Activated CD8-positive, alpha-beta T cell treated with anti-CD3 and anti-CD28 coated beads for 36 hours (primary cell): ENCODE data around the gene FAM167B. TPM values are rescaled to one million over a fixed set of nuclear protein-coding genes. Genes with fewer than 3 reads are reported as not detected.
A peak's percentile ranks its signal among the peaks of the same experiment; 100 is the strongest.

Experiments used
- ATAC-seq: fragments of 200-7000 bp; cut with Tn5 transposase; one replicate; pipeline ENCODE4 v1.10.0; 2021; ENCODE audit warnings: mild to moderate bottlenecking, moderate library complexity
- CTCF ChIA-PET: fragments of 350-600 bp; sonication (Branson Sonifier 250); formaldehyde crosslinking; loops from one replicate; lab custom pipeline; 2021; ENCODE audit warnings: antibody characterized with exemption; lab: Charles Lee
- POLR2A ChIA-PET: fragments of 350-600 bp; sonication (Branson Sonifier 250); formaldehyde crosslinking; loops from one replicate; lab custom pipeline; 2021; ENCODE audit warnings: antibody characterized with exemption; lab: Charles Lee
- DNase-seq: peaks from one replicate; pipeline ENCODE4 v3.0.0-alpha.2; 2020
- H3K27ac Mint-ChIP-seq: one replicate; pipeline ENCODE4 v1.8.0; 2021; ENCODE audit warnings: mild to moderate bottlenecking, mixed read lengths
- H3K27me3 Mint-ChIP-seq: one replicate; pipeline ENCODE4 v1.8.0; 2021; ENCODE audit warnings: mixed read lengths
- H3K36me3 Mint-ChIP-seq: one replicate; pipeline ENCODE4 v1.8.0; 2021; ENCODE audit warnings: low read depth, mixed read lengths
- H3K4me1 Mint-ChIP-seq: one replicate; pipeline ENCODE4 v1.8.0; 2021; ENCODE audit warnings: low read depth, mixed read lengths
- H3K4me3 Mint-ChIP-seq: one replicate; pipeline ENCODE4 v1.8.0; 2021; ENCODE audit warnings: mild to moderate bottlenecking, moderate library complexity, mixed read lengths
- H3K9me3 Mint-ChIP-seq: one replicate; pipeline ENCODE4 v1.8.0; 2021; ENCODE audit warnings: mixed read lengths
- CTCF ChIP-seq: fragments of 200-600 bp; IDR thresholded peaks from one replicate; pipeline ENCODE4 v1.8.0; 2022; ENCODE audit warnings: antibody characterized with exemption, mild to moderate bottlenecking
- intact Hi-C: fragments of 100-400 bp; cut with micrococcal nuclease; formaldehyde crosslinking; loops from one replicate; pipeline ENCODE4 v1.10.0; 2022
- total RNA-seq, 2 experiments: library from RNA; stranded (reverse); gene quantifications; one replicate each; pipeline ENCODE4 v1.2.3, GENCODE V29; 2021

Gene FAM167B
- total RNA-seq, 2 experiments from 2014 or later, result 0.38 to 0.89 TPM

- ATAC-seq, result peak; percentile 7
- Mint-ChIP-seq H3K27ac (peak overlapping the region; percentile 21), H3K27me3 (no peaks in the 10 kb centered on the region), H3K36me3 (peaks cover 29% of the 10 kb centered on the region), H3K4me3 (no peak overlapping the region), H3K9me3 (no peaks in the 10 kb centered on the region), H3K4me1 (peaks cover 6% of the 10 kb centered on the region)
- CTCF ChIA-PET, result no interaction called here
- no peak for DNase-seq
- intact Hi-C loops, result no loop called here
- TF ChIP-seq CTCF, result no peak
- POLR2A ChIA-PET, result no interaction called here
These were observed 38.6 kb downstream of the FAM167B start for GRCh38 chr1:32285658-32286057.

- Mint-ChIP-seq H3K27ac (no peak overlapping the region), H3K27me3 (no peaks in the 10 kb centered on the region), H3K9me3 (no peaks in the 10 kb centered on the region), H3K4me1 (peaks cover 12% of the 10 kb centered on the region), H3K4me3 (no peak overlapping the region), H3K36me3 (peaks cover 24% of the 10 kb centered on the region)
- ATAC-seq (no peak), DNase-seq (no peak)
- CTCF ChIA-PET, result interaction anchor here (0.7 kb wide), 2 partner anchors 63 to 71 kb away, joined by 3 read pairs; no protein-coding TSS in a partner anchor
- intact Hi-C loops, result no loop called here
- POLR2A ChIA-PET, result interaction anchor here (0.6 to 2.4 kb wide), 3 partner anchors 8 to 14 kb away, joined by 3 to 10 read pairs (median 10); no protein-coding TSS in a partner anchor
- TF ChIP-seq CTCF, result no peak
These were observed 39.7 kb downstream of the FAM167B start for GRCh38 chr1:32286763-32287162.

- POLR2A ChIA-PET, result interaction anchor here (0.6 to 3.9 kb wide), 5 partner anchors 15 to 38 kb away, joined by 3 to 41 read pairs (median 5); partner anchors contain the start of gene LCK
- peak overlapping the region; percentile 57 for H3K27ac Mint-ChIP-seq
These were observed 42.2 kb downstream of the FAM167B start for GRCh38 chr1:32289256-32289655.

GRCh38 chr1:32291145-32291707 is 44.2 kb downstream of the FAM167B start:
- intact Hi-C loops, result no loop called here
- Mint-ChIP-seq H3K4me3 (peak overlapping the region; percentile 98), H3K9me3 (no peaks in the 10 kb centered on the region), H3K36me3 (peaks cover 24% of the 10 kb centered on the region), H3K27me3 (no peaks in the 10 kb centered on the region), H3K27ac (peak overlapping the region; percentile 97), H3K4me1 (peaks cover 35% of the 10 kb centered on the region)
- ATAC-seq, result no peak
- DNase-seq, result no peak
- no peak for TF ChIP-seq CTCF
- CTCF ChIA-PET, result interaction anchor here (0.7 to 5.3 kb wide), 7 partner anchors 18 to 76 kb away, joined by 3 to 21 read pairs (median 5); partner anchors contain the start of genes FAM167B and LCK
- POLR2A ChIA-PET, result interaction anchor here (0.7 to 3.9 kb wide), 19 partner anchors 10 to 183 kb away, joined by 3 to 41 read pairs (median 5); partner anchors contain the start of genes BSDC1, CCDC28B, KPNA6 and LCK

More at GRCh38 chr1:32289256-32289655, 42.2 kb downstream of the FAM167B start:
- CTCF ChIA-PET, result interaction anchor here (1.1 to 5.3 kb wide), 2 partner anchors 36 to 41 kb away, joined by 3 to 21 read pairs; partner anchors contain the start of gene FAM167B
- intact Hi-C loops, result no loop called here
- no peak for TF ChIP-seq CTCF
- H3K36me3 Mint-ChIP-seq, result peaks cover 27% of the 10 kb centered on the region
- no peaks in the 10 kb centered on the region for H3K9me3 Mint-ChIP-seq
- H3K4me3 Mint-ChIP-seq, result no peak overlapping the region
- H3K27me3 Mint-ChIP-seq, result no peaks in the 10 kb centered on the region
- DNase-seq (no peak), ATAC-seq (no peak)
- H3K4me1 Mint-ChIP-seq, result peaks cover 19% of the 10 kb centered on the region
